HL-60 (cell line): ENCODE measurements around the gene VPS26C.

ENCODE experiments used
- TF ChIP-seq, protein P1 (sequence below): IDR thresholded peaks from one replicate; pipeline ENCODE4 v1.5.1; 2011; ENCODE audit warnings: low read length, control low read depth, inconsistent platforms; ENCODE audit not compliant: insufficient read depth
- TF ChIP-seq, protein P2 (sequence below): IDR thresholded peaks from 2 replicates; pipeline ENCODE4 v1.6.1; 2012; ENCODE audit warnings: low read depth; ENCODE audit not compliant: insufficient replicate concordance

DNA sequence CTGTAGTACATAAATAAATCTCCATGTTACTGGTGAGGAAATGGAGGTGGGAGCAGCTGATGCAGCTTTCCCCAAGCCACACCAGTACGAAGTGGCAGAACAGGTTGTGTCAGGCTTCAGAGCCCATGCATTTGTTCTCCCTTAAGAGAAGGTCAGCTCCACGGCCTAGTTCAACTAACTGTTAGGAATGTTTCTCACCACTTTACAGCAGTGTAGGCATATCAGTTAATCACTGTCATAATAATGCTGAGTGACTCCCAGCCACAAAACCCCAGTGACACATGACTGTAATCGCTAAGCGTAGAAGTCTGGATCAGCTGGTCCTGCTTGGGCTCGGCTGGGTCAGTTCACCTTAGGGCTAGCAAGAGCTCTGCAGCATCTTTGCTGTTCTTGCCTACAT is 90.4 kb downstream of the VPS26C start:
- TF ChIP-seq, protein P1, sequence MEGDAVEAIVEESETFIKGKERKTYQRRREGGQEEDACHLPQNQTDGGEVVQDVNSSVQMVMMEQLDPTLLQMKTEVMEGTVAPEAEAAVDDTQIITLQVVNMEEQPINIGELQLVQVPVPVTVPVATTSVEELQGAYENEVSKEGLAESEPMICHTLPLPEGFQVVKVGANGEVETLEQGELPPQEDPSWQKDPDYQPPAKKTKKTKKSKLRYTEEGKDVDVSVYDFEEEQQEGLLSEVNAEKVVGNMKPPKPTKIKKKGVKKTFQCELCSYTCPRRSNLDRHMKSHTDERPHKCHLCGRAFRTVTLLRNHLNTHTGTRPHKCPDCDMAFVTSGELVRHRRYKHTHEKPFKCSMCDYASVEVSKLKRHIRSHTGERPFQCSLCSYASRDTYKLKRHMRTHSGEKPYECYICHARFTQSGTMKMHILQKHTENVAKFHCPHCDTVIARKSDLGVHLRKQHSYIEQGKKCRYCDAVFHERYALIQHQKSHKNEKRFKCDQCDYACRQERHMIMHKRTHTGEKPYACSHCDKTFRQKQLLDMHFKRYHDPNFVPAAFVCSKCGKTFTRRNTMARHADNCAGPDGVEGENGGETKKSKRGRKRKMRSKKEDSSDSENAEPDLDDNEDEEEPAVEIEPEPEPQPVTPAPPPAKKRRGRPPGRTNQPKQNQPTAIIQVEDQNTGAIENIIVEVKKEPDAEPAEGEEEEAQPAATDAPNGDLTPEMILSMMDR, result no peak
- TF ChIP-seq, protein P2, sequence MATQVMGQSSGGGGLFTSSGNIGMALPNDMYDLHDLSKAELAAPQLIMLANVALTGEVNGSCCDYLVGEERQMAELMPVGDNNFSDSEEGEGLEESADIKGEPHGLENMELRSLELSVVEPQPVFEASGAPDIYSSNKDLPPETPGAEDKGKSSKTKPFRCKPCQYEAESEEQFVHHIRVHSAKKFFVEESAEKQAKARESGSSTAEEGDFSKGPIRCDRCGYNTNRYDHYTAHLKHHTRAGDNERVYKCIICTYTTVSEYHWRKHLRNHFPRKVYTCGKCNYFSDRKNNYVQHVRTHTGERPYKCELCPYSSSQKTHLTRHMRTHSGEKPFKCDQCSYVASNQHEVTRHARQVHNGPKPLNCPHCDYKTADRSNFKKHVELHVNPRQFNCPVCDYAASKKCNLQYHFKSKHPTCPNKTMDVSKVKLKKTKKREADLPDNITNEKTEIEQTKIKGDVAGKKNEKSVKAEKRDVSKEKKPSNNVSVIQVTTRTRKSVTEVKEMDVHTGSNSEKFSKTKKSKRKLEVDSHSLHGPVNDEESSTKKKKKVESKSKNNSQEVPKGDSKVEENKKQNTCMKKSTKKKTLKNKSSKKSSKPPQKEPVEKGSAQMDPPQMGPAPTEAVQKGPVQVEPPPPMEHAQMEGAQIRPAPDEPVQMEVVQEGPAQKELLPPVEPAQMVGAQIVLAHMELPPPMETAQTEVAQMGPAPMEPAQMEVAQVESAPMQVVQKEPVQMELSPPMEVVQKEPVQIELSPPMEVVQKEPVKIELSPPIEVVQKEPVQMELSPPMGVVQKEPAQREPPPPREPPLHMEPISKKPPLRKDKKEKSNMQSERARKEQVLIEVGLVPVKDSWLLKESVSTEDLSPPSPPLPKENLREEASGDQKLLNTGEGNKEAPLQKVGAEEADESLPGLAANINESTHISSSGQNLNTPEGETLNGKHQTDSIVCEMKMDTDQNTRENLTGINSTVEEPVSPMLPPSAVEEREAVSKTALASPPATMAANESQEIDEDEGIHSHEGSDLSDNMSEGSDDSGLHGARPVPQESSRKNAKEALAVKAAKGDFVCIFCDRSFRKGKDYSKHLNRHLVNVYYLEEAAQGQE, result no peak
